HepG2 (cell line): ENCODE measurements around the gene SCP2. TPM values are rescaled to one million over a fixed set of nuclear protein-coding genes. Genes with fewer than 3 reads are reported as not detected.

Experiments
- FOSL2 ChIP-seq: sonication (generic); formaldehyde crosslinking; IDR thresholded peaks from 2 replicates; pipeline ENCODE4 v1.4.0; 2020; ENCODE audit warnings: missing genetic modification reagents
- KMT2B ChIP-seq: IDR thresholded peaks from 2 replicates; pipeline ENCODE4 v1.6.1; 2016; ENCODE audit warnings: missing genetic modification reagents, missing compliant biosample characterization
- RBM39 ChIP-seq: fragments of 200-400 bp; formaldehyde crosslinking; IDR thresholded peaks from one replicate; pipeline ENCODE4 v1.6.1; 2018; ENCODE audit warnings: antibody characterized with exemption, mild to moderate bottlenecking, low read depth, low read length; ENCODE audit not compliant: poor library complexity, severe bottlenecking
- RFX5 ChIP-seq: IDR thresholded peaks from 2 replicates; pipeline ENCODE4 v1.6.1; 2011; ENCODE audit warnings: low read depth, low read length, improper control_type of control experiment
- SNAPC2 ChIP-seq: sonication (generic); formaldehyde crosslinking; IDR thresholded peaks from 2 replicates; pipeline ENCODE4 v1.8.1; 2022; ENCODE audit warnings: mild to moderate bottlenecking, missing genetic modification reagents
- SRF ChIP-seq: IDR thresholded peaks from 2 replicates; pipeline ENCODE4 v1.6.1; 2011; ENCODE audit warnings: mild to moderate bottlenecking, low read depth, low read length, moderate library complexity
- TEAD2 ChIP-seq: sonication (generic); formaldehyde crosslinking; IDR thresholded peaks from 2 replicates; pipeline ENCODE4 v1.9.0; 2021; ENCODE audit warnings: missing genetic modification reagents
- XRCC5 ChIP-seq: fragments of 200-400 bp; formaldehyde crosslinking; optimal IDR thresholded peaks from 2 replicates; pipeline ENCODE3; 2017; ENCODE audit warnings: mild to moderate bottlenecking, low read length
- ZNF326 ChIP-seq: sonication (generic); formaldehyde crosslinking; IDR thresholded peaks from 2 replicates; pipeline ENCODE4 v1.4.0; 2020; ENCODE audit warnings: missing genetic modification reagents, borderline replicate concordance
- ZNF446 ChIP-seq: sonication (generic); formaldehyde crosslinking; IDR thresholded peaks from 2 replicates; pipeline ENCODE4 v1.5.0; 2020; ENCODE audit warnings: mild to moderate bottlenecking, missing genetic modification reagents
- ZNF616 ChIP-seq: sonication (generic); formaldehyde crosslinking; IDR thresholded peaks from 2 replicates; pipeline ENCODE4 v1.5.0; 2020; ENCODE audit warnings: low read depth, mild to moderate bottlenecking, missing genetic modification reagents
- ZNF619 ChIP-seq: sonication (generic); formaldehyde crosslinking; IDR thresholded peaks from 2 replicates; pipeline ENCODE4 v1.4.0; 2020; ENCODE audit warnings: mild to moderate bottlenecking, missing genetic modification reagents
- polyA plus RNA-seq, 8 experiments: library from polyadenylated mRNA; depleted of rRNA in 3 of 8; stranded (reverse) in 7 of 8; unstranded in 1 of 8; fragments of >200 nt; fragmentation: Illumina TruSeq in 4 of 8; extraction: Trizol in 4 of 8; gene quantifications; 2 replicates each; pipeline versions ENCODE4 v1.2.1 to v1.2.3, GENCODE V29; 2011 to 2016; ENCODE audit warnings: low read depth in 4 of 8, missing spikeins in 1 of 8, mixed read lengths in 1 of 8; ENCODE audit not compliant: insufficient read depth in 1 of 8
- total RNA-seq, 5 experiments: library from RNA; depleted of rRNA; stranded (reverse); fragments of >200 nt; fragmentation: Illumina TruSeq; extraction: Trizol; gene quantifications; 2 replicates each; pipeline ENCODE4 v1.2.3, GENCODE V29; 2016; ENCODE audit warnings: low read depth in 1 of 5
- TF ChIP-seq, protein P1 (sequence below), 2 experiments: sonication (generic) in 1 of 2; formaldehyde crosslinking in 1 of 2; IDR thresholded peaks; 2 replicates each; pipeline versions ENCODE4 v1.5.1 to v1.6.1; 2011 to 2020; ENCODE audit warnings: borderline replicate concordance in 1 of 2, low read depth in 1 of 2, low read length in 1 of 2, mild to moderate bottlenecking in 1 of 2, missing genetic modification reagents in 1 of 2, moderate library complexity in 1 of 2
- TF ChIP-seq, protein P2 (sequence below): sonication (generic); formaldehyde crosslinking; conservative IDR thresholded peaks from 2 replicates; pipeline ENCODE4 v1.8.0; 2022; ENCODE audit warnings: mild to moderate bottlenecking, moderate library complexity, missing genetic modification reagents
- TF ChIP-seq, protein P3 (sequence below): sonication (generic); formaldehyde crosslinking; IDR thresholded peaks from 2 replicates; pipeline ENCODE4 v1.8.0; 2022; ENCODE audit warnings: missing genetic modification reagents, mild to moderate bottlenecking, inconsistent platforms, borderline replicate concordance
- TF ChIP-seq, protein P4 (sequence below): sonication (generic); formaldehyde crosslinking; IDR thresholded peaks from 2 replicates; pipeline ENCODE4 v1.4.0; 2020; ENCODE audit warnings: missing genetic modification reagents; ENCODE audit errors: not compliant biosample characterization

The SCP2 gene
- total and polyA plus RNA-seq, 2 of the 13 experiments (the other 11 are each of a cell fraction or from before 2014, with no cell fraction given): 59.0 to 133 TPM

DNA sequence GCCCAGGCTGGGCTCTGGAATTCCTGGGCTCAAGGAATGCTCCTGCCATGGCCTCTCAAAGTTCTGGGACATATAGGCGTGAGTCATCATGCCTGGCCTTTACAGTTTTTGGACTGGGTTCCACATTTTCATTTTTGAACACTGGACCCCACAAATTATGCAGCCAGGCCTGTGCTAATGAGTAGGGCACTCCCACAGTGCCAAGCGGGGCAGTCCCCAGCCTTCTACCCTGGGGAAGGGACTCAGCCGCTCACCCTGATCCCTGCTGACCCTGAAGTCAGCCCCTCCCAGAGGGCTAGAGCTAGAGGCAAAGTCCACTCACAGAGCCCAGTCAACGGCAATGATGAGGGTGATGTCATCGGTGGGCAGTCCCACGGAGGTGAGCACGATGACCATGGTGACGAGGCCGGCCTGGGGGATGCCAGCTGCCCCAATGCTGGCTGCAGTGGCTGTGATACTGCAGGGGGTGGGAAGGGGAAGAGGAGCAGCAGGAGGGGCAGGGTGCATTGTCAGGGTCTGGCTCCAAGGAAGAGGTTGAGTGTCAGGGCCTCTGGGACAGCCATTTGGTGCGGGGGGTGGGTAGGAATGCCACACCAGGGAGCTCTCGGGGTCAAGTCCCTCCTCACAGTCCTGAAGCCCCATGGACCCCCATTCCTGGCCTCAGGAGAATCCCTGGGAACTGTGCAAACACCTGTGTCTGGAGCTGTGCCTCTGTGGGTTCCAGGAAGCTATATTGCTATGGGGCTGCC, 162.6 kb downstream of the SCP2 start (continued):
- TF ChIP-seq, protein P1, sequence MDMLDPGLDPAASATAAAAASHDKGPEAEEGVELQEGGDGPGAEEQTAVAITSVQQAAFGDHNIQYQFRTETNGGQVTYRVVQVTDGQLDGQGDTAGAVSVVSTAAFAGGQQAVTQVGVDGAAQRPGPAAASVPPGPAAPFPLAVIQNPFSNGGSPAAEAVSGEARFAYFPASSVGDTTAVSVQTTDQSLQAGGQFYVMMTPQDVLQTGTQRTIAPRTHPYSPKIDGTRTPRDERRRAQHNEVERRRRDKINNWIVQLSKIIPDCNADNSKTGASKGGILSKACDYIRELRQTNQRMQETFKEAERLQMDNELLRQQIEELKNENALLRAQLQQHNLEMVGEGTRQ (IDR thresholded peaks at IDR 0.05; ENCODE audit: low read depth, low read length): no peak
- TF ChIP-seq, protein P1 (CRISPR knock-in tag; IDR thresholded peaks at IDR 0.05; ENCODE audit: borderline replicate concordance): no peak
- TF ChIP-seq TEAD2 (CRISPR knock-in tag): no peak
- 0 out of 2 replicates have a peak, but pooled peaks have one; percentile 71 for TF ChIP-seq ZNF616
- TF ChIP-seq KMT2B (CRISPR knock-in tag): peak; percentile 44; the same call in 1 of the 2 replicates
- TF ChIP-seq, protein P2, sequence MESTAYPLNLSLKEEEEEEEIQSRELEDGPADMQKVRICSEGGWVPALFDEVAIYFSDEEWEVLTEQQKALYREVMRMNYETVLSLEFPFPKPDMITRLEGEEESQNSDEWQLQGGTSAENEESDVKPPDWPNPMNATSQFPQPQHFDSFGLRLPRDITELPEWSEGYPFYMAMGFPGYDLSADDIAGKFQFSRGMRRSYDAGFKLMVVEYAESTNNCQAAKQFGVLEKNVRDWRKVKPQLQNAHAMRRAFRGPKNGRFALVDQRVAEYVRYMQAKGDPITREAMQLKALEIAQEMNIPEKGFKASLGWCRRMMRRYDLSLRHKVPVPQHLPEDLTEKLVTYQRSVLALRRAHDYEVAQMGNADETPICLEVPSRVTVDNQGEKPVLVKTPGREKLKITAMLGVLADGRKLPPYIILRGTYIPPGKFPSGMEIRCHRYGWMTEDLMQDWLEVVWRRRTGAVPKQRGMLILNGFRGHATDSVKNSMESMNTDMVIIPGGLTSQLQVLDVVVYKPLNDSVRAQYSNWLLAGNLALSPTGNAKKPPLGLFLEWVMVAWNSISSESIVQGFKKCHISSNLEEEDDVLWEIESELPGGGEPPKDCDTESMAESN: peak; percentile 15; the same call in 1 of the 2 replicates
- TF ChIP-seq XRCC5: peak; percentile 91
- no peak for TF ChIP-seq RFX5
- no peak for TF ChIP-seq ZNF619 (CRISPR knock-in tag)
- no peak for TF ChIP-seq SNAPC2 (CRISPR knock-in tag)
- no peak for TF ChIP-seq RBM39
- TF ChIP-seq ZNF446 (CRISPR knock-in tag): no peak
- TF ChIP-seq ZNF326 (CRISPR knock-in tag): no peak
- TF ChIP-seq, protein P3, sequence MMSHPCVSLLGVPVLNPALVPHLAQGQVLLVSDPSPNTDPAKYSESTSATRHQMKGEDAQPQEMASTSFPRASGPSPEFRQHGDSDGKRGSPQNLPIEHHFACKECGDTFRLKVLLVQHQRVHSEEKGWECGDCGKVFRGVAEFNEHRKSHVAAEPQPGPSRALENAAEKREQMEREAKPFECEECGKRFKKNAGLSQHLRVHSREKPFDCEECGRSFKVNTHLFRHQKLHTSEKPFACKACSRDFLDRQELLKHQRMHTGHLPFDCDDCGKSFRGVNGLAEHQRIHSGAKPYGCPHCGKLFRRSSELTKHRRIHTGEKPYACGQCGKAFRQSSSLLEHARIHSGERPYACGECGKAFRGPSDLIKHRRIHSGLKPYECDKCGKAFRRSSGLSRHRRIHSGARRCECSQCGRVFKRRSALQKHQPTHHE (CRISPR knock-in tag): 0 out of 2 replicates have a peak, but pooled peaks have one; percentile 25
- TF ChIP-seq SRF: no peak
- TF ChIP-seq, protein P4, sequence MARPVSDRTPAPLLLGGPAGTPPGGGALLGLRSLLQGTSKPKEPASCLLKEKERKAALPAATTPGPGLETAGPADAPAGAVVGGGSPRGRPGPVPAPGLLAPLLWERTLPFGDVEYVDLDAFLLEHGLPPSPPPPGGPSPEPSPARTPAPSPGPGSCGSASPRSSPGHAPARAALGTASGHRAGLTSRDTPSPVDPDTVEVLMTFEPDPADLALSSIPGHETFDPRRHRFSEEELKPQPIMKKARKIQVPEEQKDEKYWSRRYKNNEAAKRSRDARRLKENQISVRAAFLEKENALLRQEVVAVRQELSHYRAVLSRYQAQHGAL (CRISPR knock-in tag): no peak
- TF ChIP-seq FOSL2: peak; percentile 88
